Esophagus squamous epithelium (tissue), 5 donors: ENCODE results near the gene NUDT21. TPM values are rescaled to one million over a fixed set of nuclear protein-coding genes. Genes with fewer than 3 reads are reported as not detected.
A peak's percentile ranks its signal among the peaks of the same experiment; 100 is the strongest.
"Not testable (repeated sequence)": the region's sequence is repeated elsewhere in the genome, so short reads cannot be mapped to it uniquely, and the experiment has no call there.

Experiments
- DNase-seq: peaks from one replicate; lab custom pipeline; 2025; lab: John Stamatoyannopoulos, UW
- H3K27ac ChIP-seq, 4 donors: fragments of 200-600 bp; sonication (generic); one replicate each; pipeline ENCODE4 v1.5.1; 2016 to 2019; ENCODE audit warnings: mild to moderate bottlenecking in 1 of 4
- H3K27me3 ChIP-seq, 4 donors: fragments of 200-600 bp; sonication (generic); 1 replicate in 3 of 4; 2 replicates in 1 of 4; pipeline versions ENCODE4 v1.5.1 to v1.6.0; 2017 to 2021; ENCODE audit warnings: antibody characterized with exemption in 1 of 4
- H3K36me3 ChIP-seq, 3 donors: fragments of 200-600 bp; sonication (generic); one replicate each; pipeline ENCODE4 v1.5.1; 2016 to 2019
- H3K4me1 ChIP-seq, 3 donors: fragments of 200-600 bp; sonication (generic); one replicate each; pipeline ENCODE4 v1.5.1; 2017 to 2019
- H3K4me3 ChIP-seq, 4 donors: fragments of 200-600 bp; sonication (generic); 1 replicate in 3 of 4; 2 replicates in 1 of 4; pipeline ENCODE4 v1.5.1; 2016 to 2019; ENCODE audit warnings: mild to moderate bottlenecking in 2 of 4, moderate library complexity in 1 of 4
- H3K9me3 ChIP-seq, 3 donors: fragments of 200-600 bp; sonication (generic); one replicate each; pipeline ENCODE4 v1.5.1; 2016 to 2019
- CTCF ChIP-seq, 6 experiments: fragments of 450-650 bp in 4 of 6; fragments of 200-600 bp in 2 of 6; sonication (generic) in 2 of 6; IDR thresholded peaks; one replicate each; pipeline ENCODE4 v1.5.1; 2016 to 2019; ENCODE audit warnings: antibody characterized with exemption in 6 of 6, mild to moderate bottlenecking in 4 of 6, moderate library complexity in 4 of 6
- POLR2A ChIP-seq, 4 donors: fragments of 450-650 bp; IDR thresholded peaks; one replicate each; pipeline ENCODE4 v1.6.1; 2017; ENCODE audit warnings: antibody characterized with exemption in 4 of 4, mild to moderate bottlenecking in 4 of 4, moderate library complexity in 3 of 4
- WGBS, 2 donors: methylation state at CpG; one replicate each; pipeline ENCODE4 v1.1.5; 2018; 5-methylcytosine and 5-hydroxymethylcytosine counted together
- intact Hi-C: fragments of 100-400 bp; cut with DNase I; formaldehyde crosslinking; loops from one replicate; pipeline ENCODE4 v1.15.0; 2022
- total RNA-seq, 4 donors: library from RNA; depleted of rRNA; stranded (reverse); fragments of >200 nt; gene quantifications; one replicate each; pipeline ENCODE4 v1.1.0, GENCODE V29; 2016
- donor health status: DM: yes; HTN: yes; CAD: no.

NUDT21 gene
- 10 to 100 TPM; 39.4 to 55.5 (median 48.2) TPM for total RNA-seq

GRCh38 chr16:56450986-56451752 is at the start of gene NUDT21, which contains the start of gene OGFOD1:
Gene NUDT21, minus strand, starts transcription at chr16:56451332. Its CDS starts 130 bp downstream, at chr16:56451202.
Gene OGFOD1, plus strand, starts transcription at chr16:56451554. Its CDS starts 59 bp downstream, at chr16:56451613.
- peaks cover 11 to 50% (median 25%) of the 10 kb centered on the region in 3 donors for H3K4me1 ChIP-seq
- TF ChIP-seq POLR2A (IDR thresholded peaks at IDR 0.05) (peak in 2 of 4 donors; percentile 50 to 67), CTCF (IDR thresholded peaks at IDR 0.05) (peak in 2 of 6 experiments; percentile 10 to 15)
- H3K36me3 ChIP-seq = peaks cover 0 to 48% (median 0%) of the 10 kb centered on the region in 3 donors
- no peaks in the 10 kb centered on the region for H3K27me3 ChIP-seq
- intact Hi-C loops = no loop called here
- peak within 1 kb of the TSS; percentile 86 to 90 (median 89) for H3K27ac ChIP-seq
- no peaks in the 10 kb centered on the region for H3K9me3 ChIP-seq
- WGBS, 2 donors = 1% methylated on average over 32 to 35 of the region's 56 CpGs
- peak within 1 kb of the TSS; percentile 77 to 94 (median 84) for H3K4me3 ChIP-seq
- DNase-seq = peak; percentile 77

- no peaks in the 10 kb centered on the region for H3K4me1 ChIP-seq
- no peak overlapping the region for H3K4me3 ChIP-seq
- no peaks in the 10 kb centered on the region for H3K27me3 ChIP-seq
- H3K36me3 ChIP-seq = peaks cover 0 to 95% (median 15%) of the 10 kb centered on the region in 3 donors
- 88 to 100% methylated on average over 1 of the region's 1 CpG for WGBS, 2 donors
- no peak for TF ChIP-seq CTCF (IDR thresholded peaks at IDR 0.05)
- no peak for TF ChIP-seq POLR2A (IDR thresholded peaks at IDR 0.05)
- intact Hi-C loops = no loop called here
- no peaks in the 10 kb centered on the region for H3K9me3 ChIP-seq
- no peak for DNase-seq
- no peak overlapping the region for H3K27ac ChIP-seq
Observed at GRCh38 chr16:56493815-56494214, 42.7 kb upstream of the NUDT21 start.

GRCh38 chr16:56493126-56493525 is 42.0 kb upstream of the NUDT21 start:
- 87% methylated on average over 2 of the region's 2 CpGs; no CpG with 5 or more reads in 1 of the 2 donors for WGBS, 2 donors
- Histone ChIP-seq H3K27me3 (no peaks in the 10 kb centered on the region), H3K9me3 (no peaks in the 10 kb centered on the region), H3K4me3 (no peak overlapping the region), H3K27ac (no peak overlapping the region), H3K36me3 (peaks cover 0 to 88% (median 14%) of the 10 kb centered on the region in 3 donors), H3K4me1 (no peaks in the 10 kb centered on the region)
- no peak for DNase-seq
- intact Hi-C loops = no loop called here
- TF ChIP-seq POLR2A (IDR thresholded peaks at IDR 0.05) = no peak
- TF ChIP-seq CTCF (IDR thresholded peaks at IDR 0.05) = no peak

- Histone ChIP-seq H3K4me1 (no peaks in the 10 kb centered on the region), H3K4me3 (no peak overlapping the region), H3K27me3 (no peaks in the 10 kb centered on the region), H3K9me3 (no peaks in the 10 kb centered on the region), H3K27ac (no peak overlapping the region), H3K36me3 (peaks cover 0 to 76% (median 2%) of the 10 kb centered on the region in 3 donors)
- intact Hi-C loops = no loop called here
- 88 to 92% methylated on average over 4 of the region's 4 CpGs for WGBS, 2 donors
- no peak for DNase-seq
- no peak for TF ChIP-seq CTCF (IDR thresholded peaks at IDR 0.05)
- no peak for TF ChIP-seq POLR2A (IDR thresholded peaks at IDR 0.05)
Observed at GRCh38 chr16:56491657-56492261, 40.6 kb upstream of the NUDT21 start.

GRCh38 chr16:56488868-56489267 is 37.7 kb upstream of the NUDT21 start:
- peaks cover 0 to 76% (median 0%) of the 10 kb centered on the region in 3 donors for H3K36me3 ChIP-seq
- intact Hi-C loops, H3K27ac ChIP-seq, DNase-seq, H3K9me3 ChIP-seq, H3K27me3 ChIP-seq, H3K4me1 ChIP-seq, H3K4me3 ChIP-seq: not testable (repeated sequence)
- 82 to 100% methylated on average over 1 of the region's 1 CpG for WGBS, 2 donors
